NCI-H2227 treated with DMSO at 0.1 percent for 48 hours (cell line): ENCODE results near the gene NFATC3.

Experiments
- DNase-seq: peaks from one replicate; lab custom pipeline; 2025; lab: John Stamatoyannopoulos, UW

NFATC3 gene

GRCh38 chr16:68275611-68276191, 190.5 kb downstream of the NFATC3 start:
- DNase-seq, result no peak

DNA sequence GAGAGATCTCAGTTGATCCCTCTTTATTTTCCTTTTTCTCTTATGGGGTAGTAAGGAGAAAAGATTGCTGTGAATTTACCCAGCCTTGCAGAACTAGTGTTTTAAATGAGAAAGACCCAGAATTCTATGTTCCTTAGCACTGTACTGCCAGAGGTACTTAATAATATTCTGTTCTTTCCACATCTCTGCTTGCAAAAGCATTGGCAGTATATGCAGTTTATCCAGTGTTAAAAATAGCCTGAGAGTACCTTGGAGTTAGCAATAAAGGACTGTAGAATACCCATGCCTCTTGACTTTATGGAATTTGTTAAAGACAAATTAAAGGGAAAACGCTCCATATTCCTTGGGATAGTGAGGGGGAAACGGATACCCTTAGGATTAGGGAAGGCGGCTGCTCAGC, 191.1 kb downstream of the NFATC3 start:
- DNase-seq, result no peak
